Gastroesophageal sphincter (tissue), 3 donors: Measurements from ENCODE around the gene ARX.

Experiments
- POLR2A ChIP-seq, 2 donors: fragments of 450-650 bp; IDR thresholded peaks; one replicate each; pipeline ENCODE4 v1.6.1; 2017; ENCODE audit warnings: antibody characterized with exemption in 2 of 2, mild to moderate bottlenecking in 2 of 2, moderate library complexity in 1 of 2
- TF ChIP-seq, protein P1 (sequence below), 4 experiments: fragments of 200-600 bp in 2 of 4; fragments of 450-650 bp in 2 of 4; sonication (generic) in 1 of 4; IDR thresholded peaks; one replicate each; pipeline ENCODE4 v1.5.1; 2017 to 2019; ENCODE audit warnings: antibody characterized with exemption in 4 of 4, mild to moderate bottlenecking in 2 of 4, moderate library complexity in 2 of 4

DNA sequence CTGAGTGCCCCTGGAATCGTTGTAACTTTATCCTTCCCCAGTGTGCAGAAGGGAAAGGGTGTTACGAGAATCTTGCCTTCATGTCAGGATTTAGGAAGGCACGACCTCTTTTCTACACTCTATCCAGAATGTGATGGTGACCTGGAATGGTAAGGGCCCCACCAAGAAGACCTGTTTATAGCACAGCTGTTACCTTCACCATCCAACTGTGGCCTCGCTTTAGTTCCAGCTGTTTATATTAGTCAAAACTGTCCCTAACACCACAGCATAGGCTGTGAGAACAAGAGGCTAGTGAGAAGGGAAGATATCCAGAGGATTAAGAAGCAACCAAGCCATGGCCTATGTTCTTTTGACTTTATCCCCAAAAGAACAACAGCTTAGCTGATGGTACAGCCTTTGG, 28.0 kb downstream of the ARX start:
- TF ChIP-seq POLR2A (IDR thresholded peaks at IDR 0.05), result no peak
- TF ChIP-seq, protein P1, sequence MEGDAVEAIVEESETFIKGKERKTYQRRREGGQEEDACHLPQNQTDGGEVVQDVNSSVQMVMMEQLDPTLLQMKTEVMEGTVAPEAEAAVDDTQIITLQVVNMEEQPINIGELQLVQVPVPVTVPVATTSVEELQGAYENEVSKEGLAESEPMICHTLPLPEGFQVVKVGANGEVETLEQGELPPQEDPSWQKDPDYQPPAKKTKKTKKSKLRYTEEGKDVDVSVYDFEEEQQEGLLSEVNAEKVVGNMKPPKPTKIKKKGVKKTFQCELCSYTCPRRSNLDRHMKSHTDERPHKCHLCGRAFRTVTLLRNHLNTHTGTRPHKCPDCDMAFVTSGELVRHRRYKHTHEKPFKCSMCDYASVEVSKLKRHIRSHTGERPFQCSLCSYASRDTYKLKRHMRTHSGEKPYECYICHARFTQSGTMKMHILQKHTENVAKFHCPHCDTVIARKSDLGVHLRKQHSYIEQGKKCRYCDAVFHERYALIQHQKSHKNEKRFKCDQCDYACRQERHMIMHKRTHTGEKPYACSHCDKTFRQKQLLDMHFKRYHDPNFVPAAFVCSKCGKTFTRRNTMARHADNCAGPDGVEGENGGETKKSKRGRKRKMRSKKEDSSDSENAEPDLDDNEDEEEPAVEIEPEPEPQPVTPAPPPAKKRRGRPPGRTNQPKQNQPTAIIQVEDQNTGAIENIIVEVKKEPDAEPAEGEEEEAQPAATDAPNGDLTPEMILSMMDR (IDR thresholded peaks at IDR 0.05), result no peak
